ENCODE results near the gene NDUFS6.

The NDUFS6 gene

GRCh38 chr5:1801222-1801966 is at the start of gene NDUFS6:
TSS of gene NDUFS6 (plus strand) at chr5:1801407. CDS start at chr5:1801418, 11 bp downstream.
- no peak for DNase-seq (ENCODE audit: extremely low read depth, low read depth)
- TF ChIP-seq, protein P1, sequence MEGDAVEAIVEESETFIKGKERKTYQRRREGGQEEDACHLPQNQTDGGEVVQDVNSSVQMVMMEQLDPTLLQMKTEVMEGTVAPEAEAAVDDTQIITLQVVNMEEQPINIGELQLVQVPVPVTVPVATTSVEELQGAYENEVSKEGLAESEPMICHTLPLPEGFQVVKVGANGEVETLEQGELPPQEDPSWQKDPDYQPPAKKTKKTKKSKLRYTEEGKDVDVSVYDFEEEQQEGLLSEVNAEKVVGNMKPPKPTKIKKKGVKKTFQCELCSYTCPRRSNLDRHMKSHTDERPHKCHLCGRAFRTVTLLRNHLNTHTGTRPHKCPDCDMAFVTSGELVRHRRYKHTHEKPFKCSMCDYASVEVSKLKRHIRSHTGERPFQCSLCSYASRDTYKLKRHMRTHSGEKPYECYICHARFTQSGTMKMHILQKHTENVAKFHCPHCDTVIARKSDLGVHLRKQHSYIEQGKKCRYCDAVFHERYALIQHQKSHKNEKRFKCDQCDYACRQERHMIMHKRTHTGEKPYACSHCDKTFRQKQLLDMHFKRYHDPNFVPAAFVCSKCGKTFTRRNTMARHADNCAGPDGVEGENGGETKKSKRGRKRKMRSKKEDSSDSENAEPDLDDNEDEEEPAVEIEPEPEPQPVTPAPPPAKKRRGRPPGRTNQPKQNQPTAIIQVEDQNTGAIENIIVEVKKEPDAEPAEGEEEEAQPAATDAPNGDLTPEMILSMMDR (IDR thresholded peaks at IDR 0.05; ENCODE audit: low read depth, low read length) = no peak

- DNase-seq (ENCODE audit: extremely low read depth, low read depth) = no peak
- TF ChIP-seq, protein P1 (IDR thresholded peaks at IDR 0.05; ENCODE audit: low read depth, low read length) = no peak
These were observed 49.1 kb upstream of the NDUFS6 start for GRCh38 chr5:1751864-1752822.

DNA sequence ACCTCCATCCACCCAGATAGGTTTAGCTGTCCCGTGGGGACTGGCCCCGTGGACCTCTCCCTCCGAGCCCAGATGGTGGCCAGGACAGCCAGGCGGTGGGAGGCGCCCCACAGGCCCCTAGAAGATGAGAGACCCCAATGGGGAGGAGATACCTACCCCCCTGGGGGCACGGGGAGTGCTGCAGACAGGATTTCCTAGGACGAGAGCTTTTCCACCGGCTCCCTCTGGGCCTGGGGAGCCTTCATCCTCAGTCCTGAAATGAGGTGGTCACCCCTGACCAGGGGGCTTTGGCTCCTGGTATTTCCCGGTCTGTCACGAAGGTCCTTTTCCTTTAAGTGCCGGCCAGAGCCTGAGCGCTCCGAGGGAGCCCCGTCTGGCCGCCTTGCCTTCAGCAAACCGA is 48.3 kb upstream of the NDUFS6 start:
- no peak for DNase-seq (ENCODE audit: extremely low read depth, low read depth)
- TF ChIP-seq, protein P1 (IDR thresholded peaks at IDR 0.05; ENCODE audit: low read depth, low read length) = no peak

DNA sequence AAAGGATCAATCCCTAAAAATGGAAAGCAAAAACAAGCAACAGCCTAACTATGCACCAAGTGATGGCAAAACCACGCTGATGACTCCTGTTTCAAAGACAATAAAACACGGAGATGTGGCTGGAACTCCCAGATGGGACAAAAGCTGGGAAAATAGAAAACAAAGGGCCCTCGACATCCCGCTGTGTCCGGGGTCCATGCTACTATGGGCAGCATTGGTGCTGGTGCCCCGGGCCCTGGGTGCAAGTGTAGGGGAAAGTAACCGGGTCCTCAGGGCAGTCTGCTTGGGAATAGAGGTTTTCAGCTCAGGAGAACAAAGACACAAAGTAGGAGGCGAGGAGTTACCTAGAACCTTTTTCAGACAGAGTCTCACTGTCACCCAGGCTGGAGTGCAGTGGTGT is 47.7 kb upstream of the NDUFS6 start:
- no peak for DNase-seq (ENCODE audit: extremely low read depth, low read depth)
- TF ChIP-seq, protein P1 (IDR thresholded peaks at IDR 0.05; ENCODE audit: low read depth, low read length) = no peak

- no peak for DNase-seq (ENCODE audit: extremely low read depth, low read depth)
- TF ChIP-seq, protein P1 (IDR thresholded peaks at IDR 0.05; ENCODE audit: low read depth, low read length) = no peak
These were observed 46.5 kb upstream of the NDUFS6 start for GRCh38 chr5:1754531-1755220.

GRCh38 chr5:1755321-1755949 is 45.8 kb upstream of the NDUFS6 start:
- DNase-seq (ENCODE audit: extremely low read depth, low read depth) = no peak
- TF ChIP-seq, protein P1 (IDR thresholded peaks at IDR 0.05; ENCODE audit: low read depth, low read length) = no peak
